Mammary epithelial cell (primary cell): Measurements from ENCODE around the gene ARNT2.

Experiments used
- EZH2 ChIP-seq: IDR thresholded peaks from 2 replicates; pipeline ENCODE4 v1.6.1; 2012; ENCODE audit warnings: low read length, inconsistent platforms, borderline replicate concordance
- TF ChIP-seq, protein P1 (sequence below), 2 donors: IDR thresholded peaks in 1 of 2; conservative IDR thresholded peaks in 1 of 2; 2 replicates each; pipeline ENCODE4 v1.5.1; 2011 to 2012; ENCODE audit warnings: inconsistent platforms in 2 of 2, low read length in 2 of 2, mild to moderate bottlenecking in 2 of 2, control low read depth in 1 of 2, low read depth in 1 of 2; ENCODE audit not compliant: insufficient read depth in 1 of 2; ENCODE audit errors: extremely low read depth in 1 of 2

DNA sequence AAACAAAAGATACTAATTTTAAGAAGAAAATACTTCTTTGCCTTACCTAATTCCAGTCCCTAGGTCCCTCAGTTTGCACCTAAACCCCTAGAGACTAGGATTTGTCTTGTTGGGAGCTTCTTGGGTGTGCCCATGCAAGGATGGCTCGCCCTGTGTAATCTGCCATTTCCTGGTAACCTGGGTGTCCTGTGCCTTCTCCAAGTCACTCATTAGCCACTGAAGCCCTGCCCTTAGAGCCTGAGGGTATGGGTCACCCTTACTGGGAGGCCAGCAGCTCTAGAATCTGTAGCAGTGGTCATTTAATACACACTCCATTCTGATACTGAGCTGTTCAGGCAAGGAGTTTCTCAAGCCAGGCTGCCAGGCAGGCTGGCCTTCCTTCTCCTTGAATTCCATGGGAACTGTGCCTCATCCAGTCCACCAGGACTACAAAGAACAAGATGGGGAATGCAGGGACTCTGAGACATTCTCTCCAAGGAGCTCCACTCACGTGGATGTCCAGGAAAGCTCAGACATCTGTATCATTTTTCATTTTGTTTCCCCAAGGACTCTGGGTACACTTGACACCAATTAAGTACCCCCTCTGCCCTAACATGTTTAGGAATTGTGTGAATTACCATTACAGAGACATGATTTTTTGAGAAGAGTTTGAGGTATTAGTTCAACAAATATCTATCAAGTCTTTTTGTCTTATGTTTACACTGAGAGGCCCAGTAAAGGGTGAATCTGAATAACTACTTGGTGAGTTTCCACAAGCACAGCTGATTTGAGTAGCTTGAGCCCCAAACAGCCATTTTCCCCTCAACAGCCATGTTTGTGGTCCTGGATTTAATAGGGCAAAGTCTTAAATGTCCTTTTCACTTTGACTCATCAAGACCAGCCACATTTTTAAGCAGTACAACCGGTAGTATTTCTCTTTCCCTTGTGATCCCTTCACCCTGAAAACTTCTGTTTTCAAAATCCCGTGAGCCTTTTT, 52.6 kb downstream of the ARNT2 start:
- TF ChIP-seq, protein P1, sequence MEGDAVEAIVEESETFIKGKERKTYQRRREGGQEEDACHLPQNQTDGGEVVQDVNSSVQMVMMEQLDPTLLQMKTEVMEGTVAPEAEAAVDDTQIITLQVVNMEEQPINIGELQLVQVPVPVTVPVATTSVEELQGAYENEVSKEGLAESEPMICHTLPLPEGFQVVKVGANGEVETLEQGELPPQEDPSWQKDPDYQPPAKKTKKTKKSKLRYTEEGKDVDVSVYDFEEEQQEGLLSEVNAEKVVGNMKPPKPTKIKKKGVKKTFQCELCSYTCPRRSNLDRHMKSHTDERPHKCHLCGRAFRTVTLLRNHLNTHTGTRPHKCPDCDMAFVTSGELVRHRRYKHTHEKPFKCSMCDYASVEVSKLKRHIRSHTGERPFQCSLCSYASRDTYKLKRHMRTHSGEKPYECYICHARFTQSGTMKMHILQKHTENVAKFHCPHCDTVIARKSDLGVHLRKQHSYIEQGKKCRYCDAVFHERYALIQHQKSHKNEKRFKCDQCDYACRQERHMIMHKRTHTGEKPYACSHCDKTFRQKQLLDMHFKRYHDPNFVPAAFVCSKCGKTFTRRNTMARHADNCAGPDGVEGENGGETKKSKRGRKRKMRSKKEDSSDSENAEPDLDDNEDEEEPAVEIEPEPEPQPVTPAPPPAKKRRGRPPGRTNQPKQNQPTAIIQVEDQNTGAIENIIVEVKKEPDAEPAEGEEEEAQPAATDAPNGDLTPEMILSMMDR (conservative IDR thresholded peaks at IDR 0.05 in 1 of 2, IDR thresholded peaks at IDR 0.05 in 1 of 2; ENCODE audit: extremely low read depth in 1 of 2, insufficient read depth in 1 of 2, low read depth in 1 of 2, low read length in 2 of 2): no peak
- TF ChIP-seq EZH2: no peak
